Endometrial microvascular endothelial cells (primary cell): ENCODE measurements around the gene SORBS2. TPM values are rescaled to one million over a fixed set of nuclear protein-coding genes. Genes with fewer than 3 reads are reported as not detected.
"Not testable (repeated sequence)": the region's sequence is repeated elsewhere in the genome, so short reads cannot be mapped to it uniquely, and the experiment has no call there.

Experiments used
- in situ Hi-C: cut with HindIII; loops from 2 replicates; pipeline ENCODE4 v1.10.0; 2017; ENCODE audit warnings: low sequenced_read_pairs, low pct_unique_long_range_greater_than_20kb; ENCODE audit errors: inconsistent ontology term
- total RNA-seq: library from RNA; depleted of rRNA; stranded (reverse); fragments of >200 nt; gene quantifications from one replicate; pipeline ENCODE4 v1.2.3, GENCODE V29; 2015; ENCODE audit errors: inconsistent ontology term

SORBS2 gene
- total RNA-seq, 1 donor from 2014 or later: 103 TPM

DNA sequence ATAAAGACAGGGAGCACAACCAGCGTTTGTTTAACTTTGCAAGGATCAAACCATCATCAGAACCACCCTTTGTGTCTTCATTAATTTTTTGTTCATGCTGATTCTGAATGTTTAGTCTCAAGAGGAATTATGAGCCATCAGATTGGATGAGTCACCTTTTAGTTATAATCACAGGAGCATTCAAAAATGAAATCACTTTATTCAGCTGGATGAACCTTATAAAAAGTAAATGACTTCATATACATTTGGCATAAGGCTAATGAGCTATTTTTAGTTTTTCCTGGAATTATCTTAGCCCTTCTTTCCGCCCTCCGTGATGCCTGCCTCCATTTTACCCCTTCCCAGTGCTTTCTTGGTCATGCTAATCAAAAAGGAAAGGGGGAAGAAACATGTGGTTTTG lies 103.6 kb downstream of the SORBS2 start:
- in situ Hi-C loops: no loop called here

DNA sequence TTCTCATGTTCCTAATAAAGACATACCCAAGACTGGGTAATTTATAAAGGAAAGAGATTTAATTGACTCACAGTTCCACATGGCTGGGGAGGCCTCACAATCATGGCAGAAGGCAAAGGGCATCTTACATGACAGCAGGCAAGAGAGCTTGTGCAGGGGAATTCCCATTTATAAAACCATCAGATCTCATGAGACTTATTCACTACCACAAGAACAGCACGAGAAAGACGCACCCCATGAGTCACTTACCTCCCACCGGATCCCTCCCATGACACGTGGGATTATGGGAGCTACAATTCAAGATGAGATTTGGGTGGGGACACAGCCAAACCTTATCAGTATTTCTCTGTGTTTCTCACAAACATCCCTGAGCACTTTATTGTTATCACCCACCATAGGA lies 104.4 kb downstream of the SORBS2 start:
- in situ Hi-C loops: not testable (repeated sequence)

DNA sequence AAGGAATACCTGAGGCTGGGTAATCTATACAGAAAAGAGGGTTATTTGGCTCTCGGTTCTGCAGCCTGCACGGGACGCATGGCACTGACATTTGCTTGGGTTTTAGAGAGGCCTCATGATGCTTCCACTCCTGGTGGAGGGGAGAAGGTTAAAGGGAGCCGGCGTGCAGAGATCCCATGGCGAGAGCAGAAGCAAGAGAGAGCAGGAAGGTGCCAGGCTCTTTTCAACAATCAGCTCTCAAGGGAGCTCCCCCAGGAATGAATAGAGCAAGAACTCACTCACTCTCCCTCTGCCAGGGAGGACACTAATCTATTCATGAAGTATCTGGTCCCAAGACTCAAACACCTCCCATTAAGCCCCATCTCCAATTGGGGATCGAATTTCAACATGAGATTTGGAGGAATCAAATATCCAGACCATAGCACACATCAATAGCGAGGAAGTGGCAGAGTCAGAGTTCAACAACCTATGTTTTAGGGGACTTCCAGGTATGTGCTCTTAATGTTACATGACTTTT lies 109.8 kb downstream of the SORBS2 start:
- in situ Hi-C loops: no loop called here

DNA sequence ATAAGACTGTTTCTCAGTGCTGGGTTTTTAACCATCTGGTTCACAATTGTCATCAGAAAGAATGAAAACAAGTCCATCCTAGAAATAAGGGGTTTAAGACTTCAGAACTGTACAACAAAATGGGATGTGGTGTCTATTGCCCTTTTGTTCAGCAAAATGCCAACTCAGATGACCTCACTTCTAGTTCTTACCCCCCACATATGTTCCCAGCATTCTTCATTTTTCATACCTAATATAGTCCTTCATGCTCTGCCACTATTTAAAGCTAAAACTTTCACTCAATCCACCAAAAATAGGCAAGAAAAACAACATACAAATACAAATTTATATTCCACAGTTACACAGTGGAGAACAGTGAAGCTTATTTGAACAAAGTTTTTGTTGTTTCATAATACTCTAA lies 111.4 kb downstream of the SORBS2 start:
- in situ Hi-C loops: no loop called here

DNA sequence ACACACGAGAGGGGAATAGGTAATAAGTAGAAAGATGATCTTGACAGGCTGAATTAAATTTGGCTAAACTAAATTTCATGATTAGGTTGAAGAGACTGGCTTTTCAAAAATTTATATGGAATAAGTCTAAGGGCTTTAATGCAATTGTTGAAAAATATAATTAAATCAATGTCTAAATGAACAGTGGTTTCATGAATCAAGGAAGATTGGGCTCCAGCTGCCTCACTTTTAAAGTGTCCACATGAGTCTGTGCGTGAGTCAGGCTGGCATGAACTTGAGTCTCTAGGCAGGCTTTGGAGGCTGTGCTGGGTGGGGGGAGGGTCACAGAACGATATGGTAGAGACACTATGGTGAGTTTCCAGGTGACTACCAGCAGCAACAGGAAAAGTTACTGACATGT lies 111.9 kb downstream of the SORBS2 start:
- in situ Hi-C loops: no loop called here

DNA sequence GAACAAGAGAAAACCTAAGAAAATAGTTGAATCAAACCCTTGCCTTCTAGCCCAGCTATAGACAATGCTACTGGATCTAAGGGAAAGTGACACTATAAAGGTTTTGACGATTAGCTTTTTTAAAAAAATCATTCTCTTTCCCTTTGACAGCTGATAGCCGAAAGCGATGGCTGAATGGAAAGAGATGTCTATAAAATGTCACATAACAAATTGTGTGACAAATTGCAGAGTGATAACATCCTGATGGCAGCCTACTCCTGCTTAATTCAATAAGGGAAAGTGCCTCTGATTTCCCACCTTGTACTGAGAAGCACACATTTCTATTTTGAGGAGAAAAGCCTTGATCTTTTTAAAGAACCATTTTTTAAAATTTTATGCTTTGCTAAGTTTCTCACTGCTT lies 114.5 kb downstream of the SORBS2 start:
- in situ Hi-C loops: no loop called here

DNA sequence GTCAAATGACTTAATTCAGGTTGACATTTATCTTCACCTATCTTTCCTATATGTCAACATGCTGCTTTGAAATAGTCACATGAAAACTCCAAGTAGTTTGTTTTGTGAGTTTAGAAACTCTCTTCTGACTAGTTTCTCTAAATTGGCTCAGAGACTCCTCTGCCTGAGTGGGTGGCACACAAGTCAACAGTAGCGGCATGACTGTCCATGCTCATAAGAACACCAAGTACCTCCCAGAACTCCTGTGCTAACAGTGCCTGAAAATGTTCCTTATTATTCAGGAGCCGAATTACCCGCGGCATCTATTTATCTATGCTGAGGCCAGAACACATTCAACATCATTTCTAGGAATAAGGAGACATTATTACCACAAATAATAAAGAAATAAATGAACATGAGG lies 116.3 kb downstream of the SORBS2 start:
- in situ Hi-C loops: no loop called here

DNA sequence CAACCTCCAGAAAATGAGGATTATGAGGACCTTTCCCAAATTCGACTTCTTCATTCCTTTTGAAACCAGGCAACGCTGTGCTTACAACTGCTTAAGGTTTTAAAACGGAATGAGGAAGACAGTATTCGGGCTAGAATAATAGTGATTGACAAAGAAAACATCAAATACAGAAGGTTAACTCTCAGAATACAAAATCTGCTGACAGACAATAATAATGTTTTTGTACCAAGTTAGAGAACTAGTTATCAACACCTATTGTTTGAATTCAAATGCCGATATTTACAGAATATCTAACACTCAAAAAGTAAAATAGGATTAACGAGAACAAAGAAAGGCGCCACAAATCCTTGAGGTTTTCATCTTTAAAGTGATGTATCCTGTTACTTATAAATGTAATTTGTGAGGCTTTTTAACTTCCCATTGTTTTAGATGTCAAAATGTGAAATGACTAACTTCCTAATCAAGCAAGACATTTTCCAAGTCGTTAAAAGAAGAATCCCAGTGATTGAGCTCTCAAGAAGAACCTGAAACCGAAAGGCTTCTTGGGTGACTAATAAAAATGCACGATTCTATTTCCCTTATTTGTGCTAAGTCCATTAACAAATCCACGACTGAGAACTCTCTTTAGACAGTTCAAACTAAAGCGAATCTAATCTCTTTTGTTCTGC lies 118.3 kb downstream of the SORBS2 start:
- in situ Hi-C loops: no loop called here

DNA sequence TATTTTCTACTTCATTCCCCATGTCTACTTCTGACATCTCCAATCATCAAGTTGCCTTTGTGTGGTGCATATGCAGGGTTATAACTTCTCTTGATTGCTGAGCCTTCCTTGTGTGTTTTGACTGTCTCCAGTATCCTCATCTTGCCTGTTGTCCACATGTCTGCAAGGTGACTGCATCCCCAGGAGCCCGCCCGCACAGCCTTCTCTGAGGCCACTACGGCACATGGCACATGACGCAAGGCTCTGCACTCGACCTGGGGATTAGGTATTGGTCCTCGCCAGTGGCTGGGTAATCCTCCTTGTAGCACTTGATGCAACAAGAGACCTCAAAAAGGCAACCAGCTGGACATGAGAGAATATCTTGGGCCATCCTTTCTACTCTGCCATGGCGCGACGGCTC lies 122.6 kb downstream of the SORBS2 start:
- in situ Hi-C loops: no loop called here

DNA sequence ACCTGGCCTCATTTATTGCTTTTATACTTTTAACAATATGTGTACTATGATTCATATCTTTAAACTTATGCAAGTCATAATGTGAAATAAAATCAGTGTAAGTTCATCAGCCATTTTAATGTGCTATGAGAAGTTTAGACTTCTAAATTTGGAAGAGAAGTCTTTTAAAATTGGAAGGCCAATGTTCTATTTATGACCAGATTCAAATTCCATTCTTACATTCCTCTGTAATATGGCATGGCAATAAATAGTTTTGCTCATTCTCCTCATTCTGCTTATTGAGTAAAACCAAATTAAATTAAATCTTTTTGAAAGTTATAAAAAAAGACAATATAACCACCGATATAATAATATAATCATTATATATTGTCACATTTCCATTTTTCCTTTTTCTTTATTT lies 126.2 kb downstream of the SORBS2 start:
- in situ Hi-C loops: no loop called here

DNA sequence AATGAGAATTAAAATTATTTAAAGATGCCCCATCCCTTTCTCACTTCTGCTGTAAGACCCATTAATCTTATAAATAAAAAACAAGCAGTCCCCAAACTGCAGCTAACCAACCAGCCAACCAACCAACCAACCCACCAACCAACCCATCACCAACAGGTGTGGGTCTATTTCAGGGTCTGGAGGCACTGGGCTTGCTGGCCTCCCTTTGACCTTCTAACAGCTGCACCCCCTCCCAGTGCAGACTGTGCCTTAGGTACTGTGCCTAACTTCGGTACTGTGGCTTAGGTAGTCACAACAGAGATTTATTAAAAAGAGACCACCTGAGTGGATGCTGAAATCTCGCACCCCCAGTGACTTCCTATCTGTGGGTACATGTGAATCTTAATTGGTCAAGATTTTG lies 128.1 kb downstream of the SORBS2 start:
- in situ Hi-C loops: no loop called here

DNA sequence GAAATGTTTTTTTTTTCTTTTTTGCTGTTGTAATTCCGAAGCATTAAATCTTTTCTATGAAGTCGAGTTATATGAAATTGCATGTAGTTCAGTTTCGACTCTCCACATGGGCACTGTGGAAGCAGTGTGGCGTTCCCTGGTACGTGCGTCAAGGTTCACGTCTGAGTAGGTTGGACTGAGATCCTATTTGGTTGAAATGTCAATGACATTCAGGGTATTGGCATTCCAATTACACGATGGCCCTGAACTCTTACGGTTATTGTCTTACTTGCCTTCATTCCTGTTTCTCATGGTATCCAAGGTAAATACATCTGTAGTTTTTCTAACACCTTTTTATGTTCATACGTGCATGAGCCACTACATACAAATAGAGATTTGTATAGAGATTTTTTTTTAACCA lies 128.8 kb downstream of the SORBS2 start:
- in situ Hi-C loops: no loop called here

DNA sequence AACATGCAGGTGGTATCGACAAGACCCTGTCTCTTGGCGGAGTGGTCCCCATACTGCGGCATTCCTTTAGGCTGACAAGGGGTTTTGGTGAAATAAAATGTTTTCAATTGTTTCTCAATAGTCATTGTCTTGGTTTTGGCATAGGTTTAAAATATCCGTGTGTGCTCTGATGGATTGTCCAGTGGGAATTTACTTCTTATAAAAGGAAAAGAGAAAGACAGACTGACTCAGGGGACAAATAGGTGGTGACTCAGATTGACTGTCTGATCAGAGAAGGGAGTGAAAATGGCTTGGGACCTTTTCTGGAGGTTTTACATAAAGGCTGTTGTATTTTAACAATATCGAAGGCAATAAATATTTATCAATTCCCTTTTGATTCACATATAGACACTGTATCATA lies 129.8 kb downstream of the SORBS2 start:
- in situ Hi-C loops: no loop called here

DNA sequence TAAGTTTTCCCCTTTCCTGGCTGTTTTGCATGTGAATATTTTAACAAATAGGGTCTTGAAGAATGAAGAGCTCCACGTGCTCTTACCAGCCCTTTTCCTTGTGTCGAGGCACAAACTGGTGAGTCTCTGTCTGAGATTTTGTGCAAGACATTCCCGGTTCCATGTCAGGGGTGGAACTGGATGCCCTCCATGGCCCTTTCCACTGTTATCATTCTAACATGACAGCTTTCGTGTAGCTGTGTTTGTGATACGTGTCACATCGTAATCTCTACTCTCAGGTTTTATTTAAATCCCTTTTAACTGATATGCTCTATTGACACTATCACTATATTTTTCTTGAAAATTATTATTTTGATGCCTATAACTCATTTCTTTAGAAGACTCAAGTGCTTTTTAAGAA lies 130.4 kb downstream of the SORBS2 start:
- in situ Hi-C loops: no loop called here

DNA sequence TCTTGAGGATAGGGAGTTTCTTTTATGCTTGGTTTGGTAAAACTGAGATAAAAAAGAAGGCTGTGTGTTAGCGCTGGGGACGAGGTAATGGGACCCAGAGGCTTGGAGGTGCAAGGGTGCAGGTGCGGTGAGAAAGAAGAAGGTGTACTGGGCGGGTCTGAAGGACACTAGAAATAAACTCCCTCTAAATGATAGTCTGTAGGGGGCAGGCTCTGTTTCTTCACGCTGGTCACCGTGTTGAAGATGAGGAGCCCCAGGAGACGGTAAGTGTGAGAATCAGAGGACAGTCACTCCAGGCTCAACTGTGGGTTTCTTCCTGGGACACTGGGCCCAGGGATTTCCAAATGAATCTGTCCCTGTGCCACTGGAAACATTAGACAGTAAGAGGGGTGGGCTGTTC lies 131.4 kb downstream of the SORBS2 start:
- in situ Hi-C loops: no loop called here

DNA sequence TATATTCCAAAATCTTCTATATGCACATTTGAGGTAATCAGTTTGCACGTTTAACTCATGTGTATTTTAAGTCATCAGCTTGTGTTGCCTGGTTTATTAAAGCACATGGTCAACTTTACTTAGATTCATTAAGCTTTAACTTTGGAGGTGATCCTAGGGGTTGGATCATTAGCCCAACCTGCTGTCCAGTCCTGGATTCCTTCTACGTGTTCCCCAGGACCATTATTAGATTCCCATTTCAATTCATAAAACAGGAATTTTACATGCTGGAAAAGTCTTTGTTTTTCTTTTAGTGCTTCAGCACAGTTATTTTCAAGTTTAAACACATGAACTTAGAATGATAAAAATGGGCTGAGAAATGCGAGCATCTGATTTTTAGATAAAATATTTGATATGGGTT lies 132.5 kb downstream of the SORBS2 start:
- in situ Hi-C loops: no loop called here

DNA sequence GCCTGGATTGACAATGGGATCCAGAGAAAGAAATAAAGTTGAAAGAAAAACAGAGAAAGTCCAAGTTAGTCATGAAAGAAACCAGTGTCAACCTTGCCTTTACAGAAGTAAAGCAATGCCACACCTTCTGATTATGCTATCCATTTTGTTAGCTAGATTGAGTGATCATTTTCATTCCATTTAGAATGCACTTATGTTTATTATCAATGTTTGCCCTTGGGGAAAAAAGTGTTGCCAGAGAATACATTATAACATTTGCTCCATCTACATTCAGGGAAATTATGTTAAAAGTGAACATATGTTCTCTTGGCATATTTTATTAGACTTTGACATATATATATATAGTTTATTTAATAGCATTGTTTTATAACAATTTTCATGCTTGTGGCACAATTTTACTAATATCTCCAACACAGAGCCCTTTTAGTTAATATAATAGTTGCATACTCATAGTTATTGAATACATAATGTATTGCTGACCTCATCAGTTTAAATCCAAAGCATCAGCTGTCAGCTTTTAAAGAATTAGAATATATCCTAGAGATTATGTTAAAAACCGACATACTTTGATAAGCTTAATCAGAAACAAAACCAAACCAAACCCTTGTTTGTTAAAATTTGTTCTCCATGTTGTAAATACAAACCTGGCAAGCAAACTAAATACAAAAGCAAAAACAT lies 134.2 kb downstream of the SORBS2 start:
- in situ Hi-C loops: no loop called here

DNA sequence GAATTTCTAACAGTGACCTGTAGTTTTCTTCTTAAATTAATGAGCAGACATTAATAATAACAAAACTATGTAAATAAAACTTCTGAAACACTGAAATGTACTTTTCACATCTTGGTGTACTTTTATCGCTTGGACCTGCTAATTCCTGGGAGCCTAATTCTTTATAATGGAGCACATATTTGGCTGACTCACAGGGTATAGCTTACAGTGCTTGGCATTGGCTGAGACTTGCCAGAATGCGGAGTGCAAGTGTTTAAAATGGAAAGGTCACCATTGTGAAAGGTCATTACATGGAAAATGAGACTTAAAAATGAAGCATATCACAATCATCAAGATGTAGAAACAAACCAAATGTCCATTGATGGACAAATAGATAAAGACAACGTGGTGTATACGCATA lies 139.4 kb downstream of the SORBS2 start:
- in situ Hi-C loops: no loop called here

DNA sequence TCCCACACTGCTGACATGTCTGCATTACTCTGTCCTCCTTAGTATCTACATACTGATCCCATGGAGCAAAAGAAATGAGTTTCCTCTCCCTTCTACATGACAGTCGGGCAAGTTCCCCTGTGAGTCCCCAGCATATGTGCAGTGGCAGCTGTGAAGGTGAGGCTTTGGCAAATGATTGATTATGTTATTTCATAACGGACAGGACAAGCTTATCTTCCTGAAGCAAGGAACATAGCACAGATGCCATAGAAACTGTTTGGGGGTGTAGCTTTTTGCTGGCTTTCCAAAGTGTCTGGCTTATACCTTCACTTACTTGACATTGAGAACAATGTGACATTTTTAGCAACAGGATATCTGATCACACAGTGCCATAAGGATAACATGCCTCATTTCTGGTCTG lies 139.8 kb downstream of the SORBS2 start:
- in situ Hi-C loops: no loop called here

DNA sequence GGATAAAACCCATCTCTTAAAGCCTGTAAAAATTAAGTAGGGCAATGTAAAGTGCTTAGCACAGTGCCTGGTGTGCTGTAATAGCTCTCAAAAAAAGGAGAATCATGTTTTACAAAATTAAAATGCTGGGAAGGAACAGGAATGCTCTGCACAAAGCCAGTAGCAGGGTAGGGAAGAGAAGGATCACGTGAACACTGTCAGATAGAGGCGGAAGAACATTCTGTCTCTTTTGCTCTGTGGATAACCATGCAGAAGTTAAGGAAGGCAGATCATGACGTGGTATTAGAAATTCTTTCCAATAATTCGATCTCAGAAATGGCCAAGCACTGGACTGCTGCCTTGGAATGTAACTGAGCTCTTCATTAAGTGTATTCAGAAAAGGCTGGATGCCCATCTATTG lies 140.5 kb downstream of the SORBS2 start:
- in situ Hi-C loops: no loop called here

DNA sequence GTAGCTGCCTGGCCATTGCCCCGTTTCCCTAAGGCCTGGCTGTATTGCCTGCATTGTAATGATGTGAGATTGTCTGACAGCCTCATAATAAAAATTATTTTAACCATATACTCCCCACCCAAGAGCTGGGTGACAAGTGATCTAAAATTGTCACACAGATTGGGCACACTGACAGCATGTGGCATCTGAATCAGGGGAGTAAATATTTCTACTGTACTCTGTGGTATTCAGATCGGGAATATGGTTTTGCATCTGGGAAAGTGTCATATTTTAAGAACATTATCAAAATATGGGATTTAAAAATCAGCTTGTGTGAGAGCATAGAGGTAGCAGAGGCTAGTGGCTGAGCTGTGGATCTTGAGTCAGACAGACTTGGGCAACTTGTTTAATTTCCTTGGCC lies 140.9 kb downstream of the SORBS2 start:
- in situ Hi-C loops: no loop called here
